ENCODE results near the gene TBRG4. TPM values are rescaled to one million over a fixed set of nuclear protein-coding genes. Genes with fewer than 3 reads are reported as not detected.

The TBRG4 gene
- total RNA-seq, 6 experiments from 2014 or later = 53.8 to 68.1 (median 61.2) TPM

DNA sequence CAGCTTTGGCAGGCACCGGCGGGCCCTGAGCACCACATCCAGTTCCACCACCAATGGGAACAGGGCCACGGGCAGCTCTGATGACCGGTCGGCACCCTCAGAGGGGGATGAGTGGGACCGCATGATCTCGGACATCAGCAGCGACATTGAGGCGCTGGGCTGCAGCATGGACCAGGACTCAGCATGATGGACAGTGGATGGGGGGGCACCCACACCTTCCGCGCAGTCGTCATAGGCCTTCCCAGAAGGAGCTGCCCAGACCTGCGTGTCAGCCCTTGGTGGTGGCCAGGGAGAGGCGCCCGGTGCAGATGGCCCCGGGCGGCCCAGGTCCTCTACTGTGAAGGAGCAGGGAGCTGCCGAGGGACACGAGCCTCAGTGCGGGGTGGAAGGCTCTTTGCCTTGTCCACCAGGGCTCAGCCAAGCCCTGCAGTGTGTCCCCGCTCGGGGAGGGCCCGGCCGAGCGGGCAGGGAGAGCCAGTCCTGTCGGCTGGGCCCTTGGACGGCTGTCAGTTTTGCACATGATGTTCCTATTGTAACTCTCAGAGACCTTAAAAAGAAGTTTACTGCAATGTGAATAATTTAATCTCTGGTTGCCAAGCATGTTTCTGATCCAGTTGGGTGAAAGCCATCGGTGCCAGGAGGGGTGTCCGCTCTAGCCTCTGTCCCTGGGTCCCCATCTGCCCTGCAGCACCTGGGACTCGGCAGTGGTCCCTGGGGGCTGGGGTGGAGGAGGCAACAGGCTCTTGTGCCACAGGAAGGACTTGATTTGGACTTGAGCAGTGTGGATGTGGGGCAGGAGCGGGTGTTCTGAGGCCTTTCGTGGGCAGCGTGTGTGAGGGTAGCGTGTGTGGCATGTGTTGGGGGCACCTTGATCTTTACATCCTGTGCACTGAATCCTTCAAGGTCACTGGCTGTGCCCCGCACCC, 35.4 kb downstream of the TBRG4 start:
- Mint-ChIP-seq H3K4me3 (no peak overlapping the region), H3K4me1 (ENCODE audit: low read depth) (no peaks in the 10 kb centered on the region), H3K9me3 (no peaks in the 10 kb centered on the region), H3K27ac (no peak overlapping the region), H3K36me3 (ENCODE audit: low read depth) (peaks cover 12% of the 10 kb centered on the region), H3K27me3 (ENCODE audit: insufficient read depth) (peaks cover 4% of the 10 kb centered on the region)
- no peak for TF ChIP-seq CTCF (IDR thresholded peaks at IDR 0.05)
- no peak for DNase-seq

- peaks cover 4% of the 10 kb centered on the region; the same call in 1 of the 2 replicates for H3K27me3 Mint-ChIP-seq (ENCODE audit: insufficient read depth)
- DNase-seq = no peak
- peaks cover 12% of the 10 kb centered on the region for H3K36me3 Mint-ChIP-seq (ENCODE audit: low read depth)
- no peak for TF ChIP-seq CTCF (IDR thresholded peaks at IDR 0.05)
- H3K9me3 Mint-ChIP-seq = no peaks in the 10 kb centered on the region
- H3K4me3 Mint-ChIP-seq = no peak overlapping the region
- no peak overlapping the region for H3K27ac Mint-ChIP-seq
- H3K4me1 Mint-ChIP-seq (ENCODE audit: low read depth) = no peaks in the 10 kb centered on the region
Observed at GRCh38 chr7:45075355-45075644, 36.2 kb downstream of the TBRG4 start.

GRCh38 chr7:45074528-45075354, 36.8 kb downstream of the TBRG4 start:
- no peak for DNase-seq
- H3K27me3 Mint-ChIP-seq (ENCODE audit: insufficient read depth) = peaks cover 2% of the 10 kb centered on the region; the same call in 1 of the 2 replicates
- TF ChIP-seq CTCF (IDR thresholded peaks at IDR 0.05) = no peak
- no peak overlapping the region for H3K27ac Mint-ChIP-seq
- no peak overlapping the region for H3K4me3 Mint-ChIP-seq
- no peaks in the 10 kb centered on the region for H3K4me1 Mint-ChIP-seq (ENCODE audit: low read depth)
- no peaks in the 10 kb centered on the region for H3K9me3 Mint-ChIP-seq
- peaks cover 12% of the 10 kb centered on the region for H3K36me3 Mint-ChIP-seq (ENCODE audit: low read depth)

GRCh38 chr7:45073786-45074527, 37.5 kb downstream of the TBRG4 start:
- no peak for TF ChIP-seq CTCF (IDR thresholded peaks at IDR 0.05)
- no peaks in the 10 kb centered on the region for H3K4me1 Mint-ChIP-seq (ENCODE audit: low read depth)
- H3K9me3 Mint-ChIP-seq = no peaks in the 10 kb centered on the region
- no peak overlapping the region for H3K4me3 Mint-ChIP-seq
- DNase-seq = no peak
- H3K36me3 Mint-ChIP-seq (ENCODE audit: low read depth) = peaks cover 12% of the 10 kb centered on the region
- peaks cover 2% of the 10 kb centered on the region; the same call in 1 of the 2 replicates for H3K27me3 Mint-ChIP-seq (ENCODE audit: insufficient read depth)
- H3K27ac Mint-ChIP-seq = no peak overlapping the region

GRCh38 chr7:45073031-45073785, 38.3 kb downstream of the TBRG4 start:
- no peak overlapping the region; the same call in 1 of the 2 replicates for H3K27ac Mint-ChIP-seq

More at GRCh38 chr7:45073031-45073785, 38.3 kb downstream of the TBRG4 start:
- no peak overlapping the region; the same call in 1 of the 2 replicates for H3K4me3 Mint-ChIP-seq
- TF ChIP-seq CTCF (IDR thresholded peaks at IDR 0.05) = no peak
- H3K27me3 Mint-ChIP-seq (ENCODE audit: insufficient read depth) = peaks cover 2% of the 10 kb centered on the region; the same call in 1 of the 2 replicates
- no peaks in the 10 kb centered on the region for H3K4me1 Mint-ChIP-seq (ENCODE audit: low read depth)
- no peak for DNase-seq
- H3K9me3 Mint-ChIP-seq = no peaks in the 10 kb centered on the region
- H3K36me3 Mint-ChIP-seq (ENCODE audit: low read depth) = peaks cover 12% of the 10 kb centered on the region
